GM12864 (cell line): ENCODE data around the gene ZNF385D.

Source experiments
- DNase-seq: peaks from one replicate; pipeline ENCODE4 v3.0.0-alpha.2; 2011; ENCODE audit warnings: low read depth
- H3K4me3 ChIP-seq: 2 replicates; pipeline ENCODE4 v1.5.1; 2011; ENCODE audit warnings: mild to moderate bottlenecking, low read depth, low read length, control low read depth
- TF ChIP-seq, protein P1 (sequence below): IDR thresholded peaks from 2 replicates; pipeline ENCODE4 v1.5.1; 2011; ENCODE audit warnings: low read depth, mild to moderate bottlenecking, moderate library complexity, low read length, control low read depth, inconsistent platforms; ENCODE audit errors: missing control alignments

Gene ZNF385D

DNA sequence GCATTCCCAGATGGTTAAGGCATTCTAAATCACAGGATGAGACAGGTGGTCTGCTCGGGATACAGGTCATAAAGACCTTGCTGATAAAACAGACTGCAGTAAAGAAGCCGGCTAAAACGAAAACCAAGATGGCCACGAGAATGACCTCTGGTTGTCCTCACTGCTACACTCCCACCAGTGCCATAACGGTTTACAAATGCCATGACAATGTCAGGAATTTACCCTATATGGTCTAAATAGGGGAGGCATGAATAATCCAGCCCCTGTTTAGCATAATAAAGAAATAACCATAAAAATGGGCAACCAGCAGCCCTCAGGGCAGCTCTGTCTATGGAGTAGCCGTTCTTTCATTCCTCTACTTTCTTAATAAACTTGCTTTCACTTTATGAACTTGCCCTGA is 151.1 kb downstream of the ZNF385D start:
- TF ChIP-seq, protein P1, sequence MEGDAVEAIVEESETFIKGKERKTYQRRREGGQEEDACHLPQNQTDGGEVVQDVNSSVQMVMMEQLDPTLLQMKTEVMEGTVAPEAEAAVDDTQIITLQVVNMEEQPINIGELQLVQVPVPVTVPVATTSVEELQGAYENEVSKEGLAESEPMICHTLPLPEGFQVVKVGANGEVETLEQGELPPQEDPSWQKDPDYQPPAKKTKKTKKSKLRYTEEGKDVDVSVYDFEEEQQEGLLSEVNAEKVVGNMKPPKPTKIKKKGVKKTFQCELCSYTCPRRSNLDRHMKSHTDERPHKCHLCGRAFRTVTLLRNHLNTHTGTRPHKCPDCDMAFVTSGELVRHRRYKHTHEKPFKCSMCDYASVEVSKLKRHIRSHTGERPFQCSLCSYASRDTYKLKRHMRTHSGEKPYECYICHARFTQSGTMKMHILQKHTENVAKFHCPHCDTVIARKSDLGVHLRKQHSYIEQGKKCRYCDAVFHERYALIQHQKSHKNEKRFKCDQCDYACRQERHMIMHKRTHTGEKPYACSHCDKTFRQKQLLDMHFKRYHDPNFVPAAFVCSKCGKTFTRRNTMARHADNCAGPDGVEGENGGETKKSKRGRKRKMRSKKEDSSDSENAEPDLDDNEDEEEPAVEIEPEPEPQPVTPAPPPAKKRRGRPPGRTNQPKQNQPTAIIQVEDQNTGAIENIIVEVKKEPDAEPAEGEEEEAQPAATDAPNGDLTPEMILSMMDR = no peak
- DNase-seq = no peak

DNA sequence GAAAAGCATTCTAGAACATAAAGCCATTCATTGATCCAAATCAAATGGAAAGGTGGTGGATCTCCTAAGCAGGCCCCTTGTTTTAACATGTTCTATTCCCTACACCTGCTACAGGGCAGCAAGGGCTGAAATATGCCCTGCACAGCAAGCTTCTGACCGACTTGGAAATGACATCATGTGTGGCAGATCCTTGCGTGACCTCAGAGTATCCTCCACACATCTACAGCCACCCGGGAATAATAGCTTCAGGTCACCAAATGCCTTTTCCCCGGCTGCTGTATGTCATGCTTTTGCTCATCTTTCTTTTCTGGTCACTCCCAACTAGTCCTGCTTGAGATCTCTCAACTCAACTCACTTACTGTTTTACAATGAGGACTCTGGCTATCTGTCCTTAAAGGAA is 158.2 kb downstream of the ZNF385D start:
- DNase-seq = no peak
- TF ChIP-seq, protein P1 = no peak
- H3K4me3 ChIP-seq = no peak overlapping the region

More for the DNA sequence above, 151.1 kb downstream of the ZNF385D start:
- no peak overlapping the region for H3K4me3 ChIP-seq

DNA sequence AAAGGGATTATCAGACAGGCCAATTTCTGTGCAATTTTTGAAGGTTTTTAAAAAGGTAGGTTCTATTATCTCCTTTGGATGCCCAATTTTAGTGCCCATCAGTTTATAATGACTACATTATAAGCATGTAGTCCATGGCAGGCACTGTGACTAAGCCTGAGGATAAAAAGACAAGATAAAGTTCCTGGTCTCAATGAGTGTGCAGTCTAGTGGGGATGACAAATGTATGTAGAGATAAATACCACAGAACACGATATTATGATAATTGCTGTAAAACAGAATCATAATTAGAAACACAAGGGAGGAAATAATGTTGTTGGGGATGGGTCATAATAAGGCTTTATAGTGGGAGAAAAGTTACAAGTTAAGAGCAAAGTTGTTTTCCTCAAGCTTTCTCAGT is 163.1 kb downstream of the ZNF385D start:
- no peak overlapping the region for H3K4me3 ChIP-seq
- no peak for DNase-seq
- TF ChIP-seq, protein P1 = no peak

DNA sequence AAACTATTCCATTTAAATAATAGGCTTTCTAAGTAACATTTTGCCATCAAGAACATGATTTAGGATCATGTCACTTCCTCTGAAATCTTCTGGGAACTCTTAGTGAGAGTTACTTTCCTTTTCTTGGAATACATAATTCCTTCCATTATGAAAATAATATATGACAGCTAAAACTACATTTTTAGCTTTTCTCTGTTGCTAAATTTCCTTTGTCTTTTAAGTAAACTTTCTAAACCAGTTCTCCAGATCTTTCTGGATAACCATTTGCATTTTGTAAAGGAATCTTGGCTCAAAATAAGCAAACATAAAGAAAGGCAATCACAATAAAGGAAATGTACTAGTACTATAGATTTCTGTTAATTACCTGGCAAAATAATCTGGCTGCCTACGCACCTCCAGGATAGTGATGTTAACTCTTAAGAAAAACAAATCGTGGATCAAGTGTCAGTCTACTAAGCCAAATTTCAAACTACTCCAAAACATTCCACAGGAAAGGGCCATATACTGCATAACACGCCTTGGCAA is 165.7 kb downstream of the ZNF385D start:
- no peak overlapping the region for H3K4me3 ChIP-seq
- TF ChIP-seq, protein P1 = no peak
- DNase-seq = no peak

DNA sequence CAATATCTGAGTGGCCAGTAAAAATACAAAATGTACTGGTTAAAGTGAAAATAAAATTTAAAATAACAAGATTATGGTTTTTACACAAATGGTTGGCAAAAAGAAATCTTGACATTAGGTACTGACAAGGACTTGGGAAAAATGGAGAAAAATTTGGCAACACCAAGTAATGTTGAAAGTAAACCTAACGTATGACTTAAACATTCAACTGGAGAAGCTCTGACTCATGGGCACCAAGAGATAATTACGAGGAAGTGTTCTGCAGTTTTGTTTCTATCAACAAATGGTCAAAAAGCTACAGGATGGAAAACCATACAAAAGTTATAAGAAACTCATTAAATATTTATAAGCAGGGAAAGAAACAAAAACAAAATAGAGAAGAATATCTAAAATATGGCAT is 177.7 kb downstream of the ZNF385D start:
- DNase-seq = no peak
- TF ChIP-seq, protein P1 = no peak
- no peak overlapping the region for H3K4me3 ChIP-seq

DNA sequence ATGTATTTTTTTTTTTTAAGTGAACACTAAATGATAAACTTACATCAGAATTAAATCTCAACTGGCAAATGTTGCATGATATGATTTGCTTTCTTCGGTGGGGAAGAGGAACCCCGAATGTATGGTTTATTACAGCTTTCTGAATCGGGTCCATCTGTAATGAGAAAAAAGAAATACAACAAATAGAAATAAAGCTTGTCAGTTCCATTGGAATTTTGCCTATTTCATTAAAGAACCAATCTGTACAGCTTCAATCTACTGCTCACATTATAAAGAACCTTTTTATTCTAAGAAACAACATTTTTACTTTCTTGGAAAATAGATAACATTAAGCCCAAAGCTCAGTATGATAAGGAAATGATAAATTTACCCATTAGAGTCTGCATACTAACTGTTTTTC is 186.5 kb downstream of the ZNF385D start:
- H3K4me3 ChIP-seq = no peak overlapping the region
- TF ChIP-seq, protein P1 = no peak
- DNase-seq = no peak

DNA sequence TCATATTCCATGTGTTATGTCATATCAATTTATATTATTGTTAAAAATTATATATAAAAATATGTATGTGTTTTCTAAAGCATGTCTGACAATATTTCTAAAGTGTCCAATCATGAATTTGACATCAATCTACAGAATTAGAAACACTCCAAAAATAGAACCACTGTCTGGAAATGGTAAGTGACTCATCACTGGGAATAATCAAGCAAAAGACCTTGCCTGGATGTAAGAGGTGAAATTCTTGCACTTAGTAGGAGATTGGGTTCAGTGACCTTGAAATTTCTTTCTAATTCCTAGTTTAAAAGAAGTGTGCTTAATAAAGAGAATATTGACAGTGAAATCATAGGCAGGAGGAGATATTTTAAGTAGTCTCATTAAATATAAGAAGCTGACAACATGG is 188.8 kb downstream of the ZNF385D start:
- TF ChIP-seq, protein P1 = no peak
- H3K4me3 ChIP-seq = no peak overlapping the region
- no peak for DNase-seq
